DND-41 (cell line): ENCODE data around the gene MGST2.

Experiments
- CTCF ChIP-seq: IDR thresholded peaks from 2 replicates; pipeline ENCODE4 v1.5.1; 2012; ENCODE audit warnings: borderline replicate concordance, low read length, moderate library complexity, mild to moderate bottlenecking; ENCODE audit not compliant: poor library complexity, severe bottlenecking; ENCODE audit errors: extremely low read depth
- EZH2 ChIP-seq: IDR thresholded peaks from 3 replicates; pipeline ENCODE4 v1.6.1; 2012; ENCODE audit warnings: borderline replicate concordance, low read depth, mild to moderate bottlenecking, moderate library complexity, low read length, inconsistent platforms; ENCODE audit not compliant: severe bottlenecking

DNA sequence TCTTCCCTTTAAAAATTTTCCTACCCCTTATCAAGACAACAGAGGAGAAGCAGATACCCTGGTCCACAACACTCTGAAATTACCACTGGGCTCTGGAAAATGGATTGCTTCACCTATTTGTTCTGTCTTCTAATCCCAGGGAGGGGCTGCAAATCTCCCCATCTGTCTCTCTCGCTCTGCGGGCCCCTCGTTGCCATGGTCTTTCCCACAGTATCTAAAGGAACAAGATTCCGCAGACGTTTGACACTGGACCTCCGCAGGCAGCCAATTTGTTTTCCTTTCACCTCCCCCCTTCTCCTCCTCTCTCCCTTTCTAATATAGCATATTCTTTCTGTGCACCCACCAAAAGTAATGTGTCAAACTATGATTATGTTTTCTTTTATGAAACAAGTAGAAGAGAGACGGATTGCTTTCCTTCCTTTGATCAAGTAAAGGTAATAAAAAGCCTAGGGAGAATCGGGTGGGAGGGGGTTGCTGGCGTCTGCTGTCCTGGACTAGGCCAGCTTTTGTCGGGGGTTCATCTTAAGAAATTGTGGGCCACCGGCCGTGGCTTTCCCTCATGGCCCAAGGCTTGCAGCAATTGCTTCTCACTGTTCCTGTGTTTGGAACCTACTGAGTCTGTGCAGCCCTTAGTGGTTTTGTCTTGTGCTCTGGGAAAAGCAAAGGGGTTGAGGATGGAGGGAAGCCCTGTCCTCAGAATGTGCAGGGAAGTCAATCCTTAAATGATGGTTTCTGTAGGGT, 81.0 kb downstream of the MGST2 start:
- TF ChIP-seq CTCF = no peak
- TF ChIP-seq EZH2 = no peak
